HepG2 (cell line): ENCODE measurements around the gene SPSB2. TPM values are rescaled to one million over a fixed set of nuclear protein-coding genes. Genes with fewer than 3 reads are reported as not detected.
A peak's percentile ranks its signal among the peaks of the same experiment; 100 is the strongest.

Experiments
- AKAP8 ChIP-seq: sonication (generic); formaldehyde crosslinking; IDR thresholded peaks from 2 replicates; pipeline ENCODE4 v1.5.1; 2020; ENCODE audit warnings: mild to moderate bottlenecking, missing genetic modification reagents
- CBX1 ChIP-seq: IDR thresholded peaks from one replicate; pipeline ENCODE4 v1.6.1; 2016; ENCODE audit warnings: antibody characterized with exemption, low read depth
- ELF4 ChIP-seq: sonication (generic); formaldehyde crosslinking; IDR thresholded peaks from 2 replicates; pipeline ENCODE4 v1.5.0; 2020; ENCODE audit warnings: missing genetic modification reagents, mild to moderate bottlenecking, moderate library complexity, borderline replicate concordance
- KLF11 ChIP-seq: IDR thresholded peaks from 2 replicates; pipeline ENCODE4 v1.6.1; 2016; ENCODE audit warnings: missing compliant biosample characterization
- PHF5A ChIP-seq: IDR thresholded peaks from one replicate; pipeline ENCODE4 v1.6.1; 2018; ENCODE audit warnings: low read depth, missing genetic modification reagents; ENCODE audit not compliant: unreplicated experiment
- POGZ ChIP-seq: sonication (generic); formaldehyde crosslinking; IDR thresholded peaks from 2 replicates; pipeline ENCODE4 v1.4.0; 2020; ENCODE audit warnings: mild to moderate bottlenecking, missing genetic modification reagents
- REXO4 ChIP-seq: sonication (generic); formaldehyde crosslinking; IDR thresholded peaks from 2 replicates; pipeline ENCODE4 v1.8.0; 2022; ENCODE audit warnings: missing genetic modification reagents, mild to moderate bottlenecking, borderline replicate concordance
- SYNCRIP ChIP-seq: fragments of 200-400 bp; formaldehyde crosslinking; IDR thresholded peaks from 2 replicates; pipeline ENCODE4 v1.6.1; 2018; ENCODE audit warnings: mild to moderate bottlenecking, low read depth, low read length; ENCODE audit not compliant: insufficient read depth
- TGIF2 ChIP-seq: IDR thresholded peaks from 2 replicates; pipeline ENCODE4 v1.6.1; 2016; ENCODE audit warnings: control low read depth, missing compliant biosample characterization
- U2AF2 ChIP-seq: fragments of 200-400 bp; formaldehyde crosslinking; IDR thresholded peaks from 2 replicates; pipeline ENCODE4 v1.6.1; 2017; ENCODE audit warnings: low read depth, mild to moderate bottlenecking, low read length
- YY1 ChIP-seq: IDR thresholded peaks from 2 replicates; pipeline ENCODE4 v1.6.1; 2011; ENCODE audit warnings: low read length, low read depth, moderate library complexity, mild to moderate bottlenecking; ENCODE audit not compliant: insufficient read depth, insufficient replicate concordance
- ZNF274 ChIP-seq: sonication (generic); formaldehyde crosslinking; IDR thresholded peaks from 2 replicates; pipeline ENCODE4 v1.5.1; 2020; ENCODE audit warnings: mild to moderate bottlenecking, missing genetic modification reagents
- ZNF296 ChIP-seq: sonication (generic); formaldehyde crosslinking; conservative IDR thresholded peaks from 2 replicates; pipeline ENCODE4 v1.5.0; 2020; ENCODE audit warnings: mild to moderate bottlenecking, missing genetic modification reagents
- ZNF790 ChIP-seq: sonication (generic); formaldehyde crosslinking; IDR thresholded peaks from 2 replicates; pipeline ENCODE4 v1.8.0; 2022; ENCODE audit warnings: missing genetic modification reagents, mild to moderate bottlenecking, borderline replicate concordance
- ZNF879 ChIP-seq: sonication (generic); formaldehyde crosslinking; IDR thresholded peaks from 2 replicates; pipeline ENCODE4 v1.8.1; 2023; ENCODE audit warnings: missing genetic modification reagents
- polyA plus RNA-seq, 8 experiments: library from polyadenylated mRNA; depleted of rRNA in 3 of 8; stranded (reverse) in 7 of 8; unstranded in 1 of 8; fragments of >200 nt; fragmentation: Illumina TruSeq in 4 of 8; extraction: Trizol in 4 of 8; gene quantifications; 2 replicates each; pipeline versions ENCODE4 v1.2.1 to v1.2.3, GENCODE V29; 2011 to 2016; ENCODE audit warnings: low read depth in 4 of 8, missing spikeins in 1 of 8, mixed read lengths in 1 of 8; ENCODE audit not compliant: insufficient read depth in 1 of 8
- total RNA-seq, 5 experiments: library from RNA; depleted of rRNA; stranded (reverse); fragments of >200 nt; fragmentation: Illumina TruSeq; extraction: Trizol; gene quantifications; 2 replicates each; pipeline ENCODE4 v1.2.3, GENCODE V29; 2016; ENCODE audit warnings: low read depth in 1 of 5
- TF ChIP-seq, protein P1 (sequence below): IDR thresholded peaks from 2 replicates; pipeline ENCODE4 v1.6.1; 2018; ENCODE audit warnings: missing genetic modification reagents
- TF ChIP-seq, protein P2 (sequence below): fragments of 450-650 bp; IDR thresholded peaks from 2 replicates; pipeline ENCODE4 v1.6.1; 2016
- TF ChIP-seq, protein P3 (sequence below): sonication (generic); formaldehyde crosslinking; IDR thresholded peaks from 2 replicates; pipeline ENCODE4 v1.4.0; 2020; ENCODE audit warnings: mild to moderate bottlenecking, missing genetic modification reagents
- TF ChIP-seq, protein P4 (sequence below): sonication (generic); formaldehyde crosslinking; conservative IDR thresholded peaks from 2 replicates; pipeline ENCODE4 v1.4.0; 2020; ENCODE audit warnings: missing genetic modification reagents
- TF ChIP-seq, protein P5 (sequence below): sonication (generic); formaldehyde crosslinking; IDR thresholded peaks from 2 replicates; pipeline ENCODE4 v1.5.1; 2020; ENCODE audit warnings: mild to moderate bottlenecking, missing genetic modification reagents, moderate library complexity

SPSB2 gene
- total and polyA plus RNA-seq, 2 of the 13 experiments (the other 11 are each of a cell fraction or from before 2014, with no cell fraction given) = 2.0 to 6.2 TPM

DNA sequence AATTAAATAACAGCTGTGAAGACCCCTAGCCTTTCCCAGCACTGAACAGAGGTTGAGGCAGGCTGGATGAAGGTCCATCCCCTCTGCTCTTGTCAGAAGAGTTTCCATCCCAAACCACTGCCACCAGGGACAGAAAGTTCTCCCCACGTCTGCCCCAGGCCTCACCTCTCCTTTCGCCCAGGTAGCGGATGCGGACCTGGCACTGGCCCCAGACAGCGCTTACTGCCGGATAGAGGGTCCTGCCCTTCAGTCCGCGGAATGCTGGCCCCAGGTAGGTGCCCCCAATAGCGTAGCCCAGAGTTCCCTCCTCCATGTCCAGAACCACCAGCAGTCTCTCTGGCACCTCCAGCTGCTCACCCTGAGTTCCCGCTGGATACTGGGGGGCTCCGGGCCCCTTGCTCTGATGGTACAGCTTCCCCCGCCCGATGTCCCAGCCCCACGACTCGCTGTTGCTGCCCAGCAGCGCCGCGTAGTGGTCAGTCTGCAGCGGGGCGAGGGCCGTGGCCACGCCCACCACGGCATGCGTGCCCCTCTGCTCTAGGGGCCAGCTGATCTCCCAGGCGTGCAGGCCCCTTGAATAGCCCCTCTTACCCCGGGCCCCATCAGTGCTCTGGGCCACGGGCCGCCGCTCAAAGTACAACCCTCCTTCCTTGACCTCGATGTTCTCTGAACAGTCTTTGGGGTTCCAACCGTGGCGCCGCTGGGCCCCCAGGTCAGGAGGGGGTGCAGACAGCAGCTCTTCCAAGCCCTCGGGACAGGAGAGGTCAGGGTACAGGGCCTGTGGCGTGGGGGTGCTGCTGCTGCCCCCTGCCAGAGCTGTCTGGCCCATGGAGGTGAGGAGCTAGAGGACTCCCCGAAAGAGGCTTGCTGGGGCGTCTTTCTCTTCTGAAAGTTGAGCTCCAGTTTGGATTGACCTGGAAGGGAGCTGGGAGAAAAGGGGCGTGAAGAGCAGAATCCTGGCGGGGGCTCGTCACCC is 742 bp downstream of the SPSB2 start (continued):
- TF ChIP-seq, protein P1, sequence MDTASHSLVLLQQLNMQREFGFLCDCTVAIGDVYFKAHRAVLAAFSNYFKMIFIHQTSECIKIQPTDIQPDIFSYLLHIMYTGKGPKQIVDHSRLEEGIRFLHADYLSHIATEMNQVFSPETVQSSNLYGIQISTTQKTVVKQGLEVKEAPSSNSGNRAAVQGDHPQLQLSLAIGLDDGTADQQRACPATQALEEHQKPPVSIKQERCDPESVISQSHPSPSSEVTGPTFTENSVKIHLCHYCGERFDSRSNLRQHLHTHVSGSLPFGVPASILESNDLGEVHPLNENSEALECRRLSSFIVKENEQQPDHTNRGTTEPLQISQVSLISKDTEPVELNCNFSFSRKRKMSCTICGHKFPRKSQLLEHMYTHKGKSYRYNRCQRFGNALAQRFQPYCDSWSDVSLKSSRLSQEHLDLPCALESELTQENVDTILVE (CRISPR knock-in tag) = no peak
- TF ChIP-seq YY1 (peak; percentile 51), PHF5A (CRISPR knock-in tag) (no peak), ELF4 (CRISPR knock-in tag) (no peak), REXO4 (no peak), SYNCRIP (no peak), KLF11 (peak; percentile 22; the same call in 1 of the 2 replicates), CBX1 (no peak), POGZ (no peak), ZNF296 (CRISPR knock-in tag) (no peak), AKAP8 (CRISPR knock-in tag) (no peak; the same call in 1 of the 2 replicates), U2AF2 (no peak), ZNF274 (CRISPR knock-in tag) (0 out of 2 replicates have a peak, but pooled peaks have one; percentile 23), ZNF790 (no peak), TGIF2 (no peak), ZNF879 (CRISPR knock-in tag) (no peak)
- TF ChIP-seq, protein P2, sequence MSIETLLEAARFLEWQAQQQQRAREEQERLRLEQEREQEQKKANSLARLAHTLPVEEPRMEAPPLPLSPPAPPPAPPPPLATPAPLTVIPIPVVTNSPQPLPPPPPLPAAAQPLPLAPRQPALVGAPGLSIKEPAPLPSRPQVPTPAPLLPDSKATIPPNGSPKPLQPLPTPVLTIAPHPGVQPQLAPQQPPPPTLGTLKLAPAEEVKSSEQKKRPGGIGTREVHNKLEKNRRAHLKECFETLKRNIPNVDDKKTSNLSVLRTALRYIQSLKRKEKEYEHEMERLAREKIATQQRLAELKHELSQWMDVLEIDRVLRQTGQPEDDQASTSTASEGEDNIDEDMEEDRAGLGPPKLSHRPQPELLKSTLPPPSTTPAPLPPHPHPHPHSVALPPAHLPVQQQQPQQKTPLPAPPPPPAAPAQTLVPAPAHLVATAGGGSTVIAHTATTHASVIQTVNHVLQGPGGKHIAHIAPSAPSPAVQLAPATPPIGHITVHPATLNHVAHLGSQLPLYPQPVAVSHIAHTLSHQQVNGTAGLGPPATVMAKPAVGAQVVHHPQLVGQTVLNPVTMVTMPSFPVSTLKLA = peak; percentile 59
- TF ChIP-seq, protein P3, sequence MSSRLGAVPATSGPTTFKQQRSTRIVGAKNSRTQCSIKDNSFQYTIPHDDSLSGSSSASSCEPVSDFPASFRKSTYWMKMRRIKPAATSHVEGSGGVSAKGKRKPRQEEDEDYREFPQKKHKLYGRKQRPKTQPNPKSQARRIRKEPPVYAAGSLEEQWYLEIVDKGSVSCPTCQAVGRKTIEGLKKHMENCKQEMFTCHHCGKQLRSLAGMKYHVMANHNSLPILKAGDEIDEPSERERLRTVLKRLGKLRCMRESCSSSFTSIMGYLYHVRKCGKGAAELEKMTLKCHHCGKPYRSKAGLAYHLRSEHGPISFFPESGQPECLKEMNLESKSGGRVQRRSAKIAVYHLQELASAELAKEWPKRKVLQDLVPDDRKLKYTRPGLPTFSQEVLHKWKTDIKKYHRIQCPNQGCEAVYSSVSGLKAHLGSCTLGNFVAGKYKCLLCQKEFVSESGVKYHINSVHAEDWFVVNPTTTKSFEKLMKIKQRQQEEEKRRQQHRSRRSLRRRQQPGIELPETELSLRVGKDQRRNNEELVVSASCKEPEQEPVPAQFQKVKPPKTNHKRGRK (CRISPR knock-in tag) = no peak
- TF ChIP-seq, protein P4, sequence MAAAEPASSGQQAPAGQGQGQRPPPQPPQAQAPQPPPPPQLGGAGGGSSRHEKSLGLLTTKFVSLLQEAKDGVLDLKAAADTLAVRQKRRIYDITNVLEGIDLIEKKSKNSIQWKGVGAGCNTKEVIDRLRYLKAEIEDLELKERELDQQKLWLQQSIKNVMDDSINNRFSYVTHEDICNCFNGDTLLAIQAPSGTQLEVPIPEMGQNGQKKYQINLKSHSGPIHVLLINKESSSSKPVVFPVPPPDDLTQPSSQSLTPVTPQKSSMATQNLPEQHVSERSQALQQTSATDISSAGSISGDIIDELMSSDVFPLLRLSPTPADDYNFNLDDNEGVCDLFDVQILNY (CRISPR knock-in tag) = peak; percentile 36; the same call in 1 of the 2 replicates
- TF ChIP-seq, protein P5, sequence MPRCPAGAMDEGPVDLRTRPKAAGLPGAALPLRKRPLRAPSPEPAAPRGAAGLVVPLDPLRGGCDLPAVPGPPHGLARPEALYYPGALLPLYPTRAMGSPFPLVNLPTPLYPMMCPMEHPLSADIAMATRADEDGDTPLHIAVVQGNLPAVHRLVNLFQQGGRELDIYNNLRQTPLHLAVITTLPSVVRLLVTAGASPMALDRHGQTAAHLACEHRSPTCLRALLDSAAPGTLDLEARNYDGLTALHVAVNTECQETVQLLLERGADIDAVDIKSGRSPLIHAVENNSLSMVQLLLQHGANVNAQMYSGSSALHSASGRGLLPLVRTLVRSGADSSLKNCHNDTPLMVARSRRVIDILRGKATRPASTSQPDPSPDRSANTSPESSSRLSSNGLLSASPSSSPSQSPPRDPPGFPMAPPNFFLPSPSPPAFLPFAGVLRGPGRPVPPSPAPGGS (CRISPR knock-in tag) = peak; percentile 4; the same call in 1 of the 2 replicates
